Loucy (cell line): Measurements from ENCODE around the gene ZDHHC14.

ENCODE experiments used
- H2AFZ ChIP-seq: fragments of 200-600 bp; sonication (generic); 2 replicates; pipeline ENCODE4 v1.6.0; 2016; ENCODE audit warnings: antibody characterized with exemption, mild to moderate bottlenecking, low read length, moderate library complexity
- H3F3A ChIP-seq: fragments of 200-600 bp; 2 replicates; pipeline ENCODE4 v1.6.0; 2016; ENCODE audit warnings: antibody characterized with exemption, low read depth, mild to moderate bottlenecking
- H3K27me3 ChIP-seq: fragments of 200-600 bp; sonication (generic); 2 replicates; pipeline ENCODE4 v1.6.1; 2014; ENCODE audit warnings: low read length, mild to moderate bottlenecking; ENCODE audit not compliant: insufficient read depth, poor library complexity, severe bottlenecking
- H3K36me3 ChIP-seq: fragments of 200-600 bp; sonication (generic); 2 replicates; pipeline ENCODE4 v1.6.1; 2016; ENCODE audit warnings: low read length; ENCODE audit not compliant: insufficient read depth
- H3K4me1 ChIP-seq: fragments of 200-600 bp; sonication (generic); 2 replicates; pipeline ENCODE4 v1.5.1; 2014; ENCODE audit warnings: low read length, mild to moderate bottlenecking; ENCODE audit not compliant: insufficient read depth, poor library complexity, severe bottlenecking
- H3K4me2 ChIP-seq: fragments of 200-600 bp; sonication (generic); 2 replicates; pipeline ENCODE4 v1.6.0; 2014; ENCODE audit warnings: antibody characterized with exemption, low read length, low read depth, mild to moderate bottlenecking; ENCODE audit not compliant: poor library complexity, severe bottlenecking
- H3K4me3 ChIP-seq: fragments of 200-600 bp; sonication (generic); 2 replicates; pipeline ENCODE4 v1.5.1; 2014; ENCODE audit warnings: low read length, mild to moderate bottlenecking, mixed read lengths; ENCODE audit not compliant: poor library complexity, severe bottlenecking
- H3K79me2 ChIP-seq: fragments of 200-600 bp; sonication (generic); 2 replicates; pipeline ENCODE4 v1.6.1; 2014; ENCODE audit warnings: low read length; ENCODE audit not compliant: insufficient read depth
- H3K9ac ChIP-seq: fragments of 200-600 bp; sonication (generic); 2 replicates; pipeline ENCODE4 v1.6.0; 2014; ENCODE audit warnings: mild to moderate bottlenecking, low read depth, low read length, moderate library complexity; ENCODE audit not compliant: poor library complexity, severe bottlenecking
- H3K9me2 ChIP-seq: fragments of 200-600 bp; sonication (generic); replicated peaks from 2 replicates; pipeline ENCODE4 v1.6.1; 2016; ENCODE audit warnings: low read depth, low read length, mixed read lengths
- H3K9me3 ChIP-seq: fragments of 200-600 bp; sonication (generic); 2 replicates; pipeline ENCODE4 v1.6.1; 2014; ENCODE audit warnings: mild to moderate bottlenecking, antibody characterized with exemption, low read length, low read depth; ENCODE audit not compliant: insufficient read depth
- H4K20me1 ChIP-seq: fragments of 200-600 bp; sonication (generic); 2 replicates; pipeline ENCODE4 v1.6.0; 2014; ENCODE audit warnings: antibody characterized with exemption, low read length, mild to moderate bottlenecking; ENCODE audit not compliant: insufficient read depth, poor library complexity, severe bottlenecking
- CTCF ChIP-seq: fragments of 200-600 bp; sonication (generic); conservative IDR thresholded peaks from 2 replicates; pipeline ENCODE4 v1.5.1; 2014; ENCODE audit warnings: mild to moderate bottlenecking, antibody characterized with exemption, low read length
- EZH2phosphoT487 ChIP-seq: fragments of 200-600 bp; IDR thresholded peaks from 2 replicates; pipeline ENCODE4 v1.6.1; 2018; ENCODE audit warnings: antibody characterized with exemption, mild to moderate bottlenecking, moderate library complexity, borderline replicate concordance

Gene ZDHHC14

GRCh38 chr6:157402996-157403685 is 22.2 kb downstream of the ZDHHC14 start:
- H3K36me3 ChIP-seq, result no peaks in the 10 kb centered on the region
- H3K9me3 ChIP-seq, result no peaks in the 10 kb centered on the region
- H3K27me3 ChIP-seq, result no peaks in the 10 kb centered on the region
- no peak overlapping the region for H2AFZ ChIP-seq
- no peak overlapping the region for H3K4me2 ChIP-seq
- TF ChIP-seq EZH2phosphoT487 (no peak), CTCF (no peak)
- H3F3A ChIP-seq, result no peaks in the 10 kb centered on the region
- no peaks in the 10 kb centered on the region for H3K4me1 ChIP-seq
- no peaks in the 10 kb centered on the region for H3K9me2 ChIP-seq
- H4K20me1 ChIP-seq, result no peaks in the 10 kb centered on the region
- no peaks in the 10 kb centered on the region for H3K79me2 ChIP-seq
- H3K9ac ChIP-seq, result no peak overlapping the region
- no peak overlapping the region for H3K4me3 ChIP-seq

GRCh38 chr6:157403686-157404051 is 22.7 kb downstream of the ZDHHC14 start:
- Histone ChIP-seq H3K79me2 (no peaks in the 10 kb centered on the region), H3K9me2 (no peaks in the 10 kb centered on the region), H3K27me3 (no peaks in the 10 kb centered on the region), H3K36me3 (no peaks in the 10 kb centered on the region), H4K20me1 (no peaks in the 10 kb centered on the region), H3K9ac (no peak overlapping the region), H3K9me3 (no peaks in the 10 kb centered on the region), H3K4me2 (no peak overlapping the region), H2AFZ (no peak overlapping the region), H3K4me1 (no peaks in the 10 kb centered on the region), H3K4me3 (no peak overlapping the region), H3F3A (no peaks in the 10 kb centered on the region)
- TF ChIP-seq CTCF (no peak), EZH2phosphoT487 (no peak)

GRCh38 chr6:157405986-157406385 is 25.0 kb downstream of the ZDHHC14 start:
- no peaks in the 10 kb centered on the region for H4K20me1 ChIP-seq
- no peak overlapping the region for H3K4me2 ChIP-seq
- TF ChIP-seq CTCF, result no peak
- TF ChIP-seq EZH2phosphoT487, result no peak

More at GRCh38 chr6:157405986-157406385, 25.0 kb downstream of the ZDHHC14 start:
- no peaks in the 10 kb centered on the region for H3K9me3 ChIP-seq
- no peaks in the 10 kb centered on the region for H3K36me3 ChIP-seq
- H3K4me1 ChIP-seq, result no peaks in the 10 kb centered on the region
- H2AFZ ChIP-seq, result no peak overlapping the region
- no peaks in the 10 kb centered on the region for H3K27me3 ChIP-seq
- no peak overlapping the region for H3K4me3 ChIP-seq
- no peaks in the 10 kb centered on the region for H3K79me2 ChIP-seq
- no peaks in the 10 kb centered on the region for H3F3A ChIP-seq
- no peaks in the 10 kb centered on the region for H3K9me2 ChIP-seq
- no peak overlapping the region for H3K9ac ChIP-seq
